Calu3 (cell line): ENCODE measurements around the gene TMEM200B. TPM values are rescaled to one million over a fixed set of nuclear protein-coding genes. Genes with fewer than 3 reads are reported as not detected.
"Not testable (repeated sequence)": the region's sequence is repeated elsewhere in the genome, so short reads cannot be mapped to it uniquely, and the experiment has no call there.

Experiments
- BruUV-seq: library from RNA; stranded (reverse); fragments of 400-500 nt; replicated peaks from 2 replicates; lab custom pipeline; 2021; lab: Mats Ljungman, UMichigan
- CTCF ChIA-PET: fragments of 300-600 bp; sonication (Branson Sonifier 250); formaldehyde crosslinking; loops from one replicate; lab custom pipeline; 2022; ENCODE audit warnings: antibody characterized with exemption; lab: Charles Lee
- DNase-seq: peaks from one replicate; pipeline ENCODE4 v3.0.0; 2022
- H3K27ac Mint-ChIP-seq: one replicate; pipeline ENCODE4 v1.8.0; 2022; ENCODE audit warnings: mixed read lengths; ENCODE audit not compliant: unreplicated experiment
- H3K27me3 Mint-ChIP-seq: one replicate; pipeline ENCODE4 v1.8.0; 2022; ENCODE audit warnings: mixed read lengths; ENCODE audit not compliant: unreplicated experiment
- H3K36me3 Mint-ChIP-seq: one replicate; pipeline ENCODE4 v1.8.0; 2022; ENCODE audit warnings: mild to moderate bottlenecking, moderate library complexity, mixed read lengths; ENCODE audit not compliant: insufficient read depth, unreplicated experiment
- H3K4me1 Mint-ChIP-seq: one replicate; pipeline ENCODE4 v1.8.0; 2022; ENCODE audit warnings: mild to moderate bottlenecking, low read depth, mixed read lengths; ENCODE audit not compliant: unreplicated experiment
- H3K4me3 Mint-ChIP-seq: one replicate; pipeline ENCODE4 v1.8.0; 2022; ENCODE audit warnings: mild to moderate bottlenecking, low read depth, moderate library complexity, mixed read lengths; ENCODE audit not compliant: unreplicated experiment
- H3K9me3 Mint-ChIP-seq: one replicate; pipeline ENCODE4 v1.8.0; 2022; ENCODE audit warnings: low read depth, mixed read lengths; ENCODE audit not compliant: unreplicated experiment
- CTCF ChIP-seq: fragments of 200-600 bp; IDR thresholded peaks from one replicate; pipeline ENCODE4 v1.8.0; 2022; ENCODE audit warnings: antibody characterized with exemption; ENCODE audit not compliant: unreplicated experiment
- intact Hi-C: fragments of 100-400 bp; cut with micrococcal nuclease; formaldehyde crosslinking; loops from one replicate; pipeline ENCODE4 v1.10.0; 2022; ENCODE audit not compliant: unreplicated experiment
- total RNA-seq: library from RNA; stranded (reverse); gene quantifications from 2 replicates; pipeline ENCODE4 v1.2.3, GENCODE V29; 2022

The TMEM200B gene
- total RNA-seq, 1 experiment from 2014 or later: not detected

DNA sequence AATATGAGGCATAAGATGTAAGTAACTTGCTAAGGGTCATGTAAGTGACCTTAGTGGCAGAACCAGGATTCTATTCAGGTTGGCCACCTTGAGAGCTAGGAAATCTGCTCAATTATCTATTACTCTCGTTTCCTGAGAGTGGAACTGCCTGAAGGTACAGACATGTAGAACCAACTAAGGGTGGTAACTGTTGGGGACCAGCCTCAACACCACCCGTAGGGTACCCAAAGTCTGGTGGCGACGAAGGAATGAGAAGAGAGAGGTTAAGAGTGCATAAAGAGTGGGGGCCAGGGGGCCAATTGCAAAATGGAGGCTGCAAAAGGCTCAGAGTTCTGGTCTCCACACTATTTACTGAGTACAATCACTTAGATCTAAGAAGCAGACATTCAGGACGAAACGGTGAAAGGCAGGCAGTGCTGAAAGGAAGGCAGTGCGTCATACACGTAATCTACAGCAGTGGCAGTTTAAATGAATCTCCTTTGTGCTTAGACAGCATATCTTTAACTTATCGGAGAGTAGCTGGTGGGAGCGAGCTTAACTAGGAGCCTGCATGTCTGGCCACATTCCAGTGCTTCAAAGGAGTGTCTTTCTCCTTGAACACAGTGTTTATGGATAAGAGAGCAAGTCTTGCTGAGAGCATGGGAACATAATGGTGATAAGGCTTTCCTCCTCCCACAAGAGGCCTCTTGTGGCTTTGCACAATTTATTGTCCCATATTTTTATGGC lies 33.0 kb upstream of the TMEM200B start:
- H3K27ac Mint-ChIP-seq: no peak overlapping the region
- DNase-seq: no peak
- CTCF ChIA-PET: no interaction called here

GRCh38 chr1:29152046-29152805 lies 28.5 kb upstream of the TMEM200B start:
- Mint-ChIP-seq H3K4me3 (no peak overlapping the region), H3K36me3 (peaks cover 93% of the 10 kb centered on the region), H3K27me3 (no peaks in the 10 kb centered on the region), H3K4me1 (peaks cover 9% of the 10 kb centered on the region), H3K9me3 (peaks cover 4% of the 10 kb centered on the region), H3K27ac (peak overlapping the region; percentile 15)
- DNase-seq: no peak
- BruUV-seq: no TSS peak
- CTCF ChIA-PET: no interaction called here
- intact Hi-C loops: no loop called here
- no peak for TF ChIP-seq CTCF

More for the DNA sequence above, 33.0 kb upstream of the TMEM200B start:
- no peaks in the 10 kb centered on the region for H3K9me3 Mint-ChIP-seq
- BruUV-seq: no TSS peak
- intact Hi-C loops: no loop called here
- no peaks in the 10 kb centered on the region for H3K4me1 Mint-ChIP-seq
- TF ChIP-seq CTCF: no peak
- H3K4me3 Mint-ChIP-seq: no peak overlapping the region
- H3K27me3 Mint-ChIP-seq: no peaks in the 10 kb centered on the region
- peaks cover 67% of the 10 kb centered on the region for H3K36me3 Mint-ChIP-seq

DNA sequence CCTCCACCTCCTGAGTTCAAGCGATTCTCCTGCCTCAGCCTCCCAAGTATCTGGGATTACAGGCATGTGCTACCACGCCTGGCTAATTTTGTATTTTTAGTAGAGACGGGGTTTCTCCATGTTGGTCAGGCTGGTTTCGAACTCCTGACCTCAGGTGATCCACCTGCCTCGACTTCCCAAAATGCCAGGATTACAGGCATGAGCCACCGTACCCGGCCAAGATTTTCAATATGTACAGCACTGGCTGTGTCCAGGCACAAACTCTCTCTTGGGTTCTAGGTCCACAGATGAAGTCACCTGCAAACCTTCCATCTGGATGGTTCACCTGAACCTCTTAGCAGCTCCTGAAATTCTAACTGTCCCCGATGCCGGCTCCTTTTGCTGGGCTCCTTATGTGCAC lies 26.6 kb upstream of the TMEM200B start:
- H3K9me3 Mint-ChIP-seq, BruUV-seq, H3K27ac Mint-ChIP-seq, H3K4me3 Mint-ChIP-seq, intact Hi-C loops, DNase-seq, CTCF ChIA-PET, H3K27me3 Mint-ChIP-seq: not testable (repeated sequence)
- Mint-ChIP-seq H3K36me3 (peaks cover 96% of the 10 kb centered on the region), H3K4me1 (peaks cover 21% of the 10 kb centered on the region)

DNA sequence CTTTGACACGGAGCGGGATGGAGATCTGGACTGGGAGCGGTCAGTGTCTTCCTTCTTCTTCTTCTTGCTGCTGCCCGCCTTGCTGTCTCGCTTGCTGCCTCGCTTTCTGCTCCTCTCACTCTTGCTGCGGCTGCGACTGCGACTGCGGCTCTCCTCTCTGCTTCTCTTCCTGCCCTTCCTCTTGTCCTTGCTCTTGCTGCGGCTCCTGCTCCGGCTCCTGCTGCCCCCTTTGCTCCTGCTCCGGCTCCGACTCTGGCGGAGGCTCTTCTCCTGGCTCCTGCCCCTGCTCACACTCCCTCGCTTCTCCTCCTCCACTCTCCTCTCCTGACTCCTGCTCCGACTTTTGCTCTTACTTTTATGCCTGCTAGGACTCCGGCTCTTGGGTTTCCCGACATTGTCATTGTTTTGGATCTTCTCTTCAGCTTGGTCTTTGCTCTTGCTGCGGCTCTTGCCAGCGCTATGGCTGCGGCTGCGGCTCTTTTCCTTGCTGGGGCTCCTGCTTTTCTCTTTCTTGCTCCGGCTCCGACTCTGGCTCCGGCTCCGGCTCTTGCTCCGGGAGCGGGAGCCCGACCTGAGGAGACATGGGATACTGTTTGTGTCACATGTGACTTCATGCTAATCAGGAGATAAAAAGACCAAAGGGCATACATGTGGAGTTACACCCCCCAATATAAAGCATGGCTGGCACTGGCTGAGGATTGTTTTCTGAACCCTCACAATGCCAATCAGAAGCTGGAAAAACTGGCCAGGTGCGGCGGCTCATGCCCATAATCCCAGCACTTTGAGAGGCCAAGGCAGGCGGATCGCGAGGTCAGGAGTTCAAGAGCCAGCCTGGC lies 25.2 kb upstream of the TMEM200B start:
- BruUV-seq: TSS peak; percentile 91
- CTCF ChIA-PET: no interaction called here

More for the DNA sequence above, 25.2 kb upstream of the TMEM200B start:
- H3K36me3 Mint-ChIP-seq: peaks cover 99% of the 10 kb centered on the region
- peaks cover 4% of the 10 kb centered on the region for H3K9me3 Mint-ChIP-seq
- no peak overlapping the region for H3K4me3 Mint-ChIP-seq
- DNase-seq: no peak
- TF ChIP-seq CTCF: no peak
- no peaks in the 10 kb centered on the region for H3K27me3 Mint-ChIP-seq
- H3K27ac Mint-ChIP-seq: peak overlapping the region; percentile 7
- H3K4me1 Mint-ChIP-seq: peaks cover 21% of the 10 kb centered on the region
- intact Hi-C loops: no loop called here
